Measurements from ENCODE around the gene RNF152.
"Not testable (repeated sequence)": the region's sequence is repeated elsewhere in the genome, so short reads cannot be mapped to it uniquely, and the experiment has no call there.

RNF152 gene

DNA sequence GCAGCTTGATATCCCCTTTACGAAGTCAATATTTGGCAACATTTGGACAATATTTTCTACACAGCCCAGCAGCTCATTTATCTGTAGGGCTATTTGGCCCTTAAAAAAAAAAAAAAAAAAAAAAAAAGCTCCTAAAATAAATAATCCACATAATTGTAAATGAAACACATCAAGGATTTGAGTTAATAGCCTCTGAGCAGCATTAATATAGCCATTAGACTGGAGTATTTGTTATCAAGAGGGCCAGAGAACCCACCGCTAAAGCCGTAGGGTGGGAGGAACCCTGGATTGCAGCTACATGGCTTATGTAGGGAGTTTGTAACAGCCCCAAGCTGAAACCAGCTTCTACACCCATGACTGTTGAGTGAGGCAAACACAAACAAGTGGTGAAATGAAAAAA lies 84.5 kb downstream of the RNF152 start:
- no peak for DNase-seq

DNA sequence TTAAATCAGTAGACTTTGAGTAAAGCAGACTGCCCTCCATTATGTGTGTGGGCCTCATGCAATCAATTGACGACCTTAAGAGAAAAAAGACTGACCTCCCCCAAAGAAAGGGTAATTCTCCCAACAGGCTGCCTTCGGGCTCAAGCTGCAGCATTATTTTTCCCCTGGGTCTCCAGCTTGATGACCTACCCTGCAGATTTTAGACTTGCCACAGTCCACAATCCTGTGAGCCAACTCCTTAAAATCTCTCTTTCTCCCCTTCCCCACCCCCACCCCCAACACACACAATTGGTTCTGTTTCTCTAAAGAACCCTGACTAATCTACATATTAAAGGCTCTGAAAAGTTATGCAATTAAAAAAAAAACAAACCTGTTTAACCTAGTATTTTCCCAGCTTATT lies 89.4 kb downstream of the RNF152 start:
- DNase-seq: no peak

DNA sequence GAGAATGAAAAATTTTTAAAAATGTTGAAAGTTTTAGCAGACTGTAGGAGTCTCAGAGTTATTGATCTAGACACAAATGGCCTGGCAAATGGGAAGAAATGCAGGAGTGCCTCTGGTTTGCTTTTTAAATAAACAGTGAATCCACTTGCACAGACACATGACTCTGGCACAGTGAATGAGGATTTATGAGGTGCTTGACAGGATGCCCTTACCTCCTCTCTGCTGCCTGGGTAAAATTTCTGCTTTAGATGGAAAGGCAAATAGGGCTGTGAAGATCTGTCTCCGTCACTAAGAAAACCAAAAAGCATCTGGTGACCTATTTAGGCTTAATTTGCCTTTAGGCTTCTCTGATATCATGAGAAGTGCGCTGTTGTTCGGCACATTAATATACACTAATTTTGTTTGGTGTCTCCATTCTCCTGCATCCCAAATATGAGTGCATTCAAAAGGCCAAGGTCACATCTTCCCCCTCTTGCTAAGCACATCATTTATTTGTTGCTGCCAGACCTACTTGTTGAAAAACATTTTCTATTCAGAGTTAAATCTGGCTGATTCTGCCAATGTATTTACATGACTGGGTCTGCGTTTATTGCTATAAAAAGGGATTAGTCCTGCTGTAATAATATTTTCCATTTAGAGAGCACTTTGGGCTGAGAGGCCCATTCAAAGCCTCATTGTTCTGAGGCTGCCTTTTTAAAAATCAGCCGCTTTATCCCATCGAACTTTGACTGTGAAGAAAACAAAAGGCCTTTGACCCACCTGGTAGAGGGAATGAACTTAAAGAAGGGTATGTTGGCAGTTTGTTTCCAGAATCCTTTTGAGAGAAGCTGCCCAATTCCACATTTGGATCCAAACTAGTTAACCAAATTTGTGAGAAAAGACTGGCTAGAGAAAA lies 94.9 kb downstream of the RNF152 start:
- no peak for DNase-seq

DNA sequence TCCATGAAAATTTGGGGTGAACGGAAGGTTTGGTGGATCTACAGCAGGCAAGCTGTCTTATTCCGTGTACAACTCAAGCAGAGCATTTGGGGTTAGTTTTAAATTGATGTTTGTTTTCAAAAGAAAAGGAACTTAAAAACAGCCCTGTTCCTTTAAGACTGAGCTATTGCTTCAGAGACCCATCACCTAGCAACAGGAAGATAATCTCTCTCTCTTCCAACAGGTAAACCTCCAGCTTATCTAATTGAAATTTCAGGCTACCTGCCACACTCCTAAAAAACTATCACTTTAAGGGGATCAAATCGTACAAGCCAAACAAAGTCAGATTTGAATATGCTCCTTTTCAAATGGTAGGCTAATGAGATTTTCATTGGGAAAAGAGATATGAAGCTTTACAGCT lies 101.8 kb downstream of the RNF152 start:
- DNase-seq: no peak

DNA sequence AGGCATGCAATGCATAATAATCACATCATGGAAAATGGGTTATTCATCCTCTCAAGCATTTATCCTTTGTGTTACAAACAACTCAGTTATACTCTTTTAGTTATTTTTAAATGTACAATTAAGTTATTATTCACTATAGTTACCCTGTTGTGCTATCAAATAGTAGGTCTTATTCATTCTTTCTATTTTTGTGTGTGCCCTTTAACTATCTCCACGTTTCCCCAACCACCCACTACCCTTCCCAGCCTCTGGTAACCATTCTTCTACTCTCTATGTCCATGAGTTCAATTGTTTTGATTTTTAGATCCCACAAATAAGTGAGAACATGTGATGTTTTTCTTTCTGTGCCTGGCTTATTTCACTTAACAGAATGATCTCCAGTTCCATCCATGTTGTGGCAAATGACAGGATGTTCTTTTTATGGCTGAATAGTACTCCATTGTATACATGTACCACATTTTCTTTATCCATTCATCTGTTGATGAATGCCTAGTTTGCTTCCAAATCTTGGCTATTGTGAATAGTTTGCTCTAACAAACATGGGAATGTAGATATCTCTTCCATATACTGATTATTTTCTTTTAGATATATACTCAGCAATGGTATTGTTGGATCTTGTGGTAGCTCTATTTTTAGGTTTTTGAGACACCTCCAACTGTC lies 105.7 kb downstream of the RNF152 start:
- DNase-seq: not testable (repeated sequence)

DNA sequence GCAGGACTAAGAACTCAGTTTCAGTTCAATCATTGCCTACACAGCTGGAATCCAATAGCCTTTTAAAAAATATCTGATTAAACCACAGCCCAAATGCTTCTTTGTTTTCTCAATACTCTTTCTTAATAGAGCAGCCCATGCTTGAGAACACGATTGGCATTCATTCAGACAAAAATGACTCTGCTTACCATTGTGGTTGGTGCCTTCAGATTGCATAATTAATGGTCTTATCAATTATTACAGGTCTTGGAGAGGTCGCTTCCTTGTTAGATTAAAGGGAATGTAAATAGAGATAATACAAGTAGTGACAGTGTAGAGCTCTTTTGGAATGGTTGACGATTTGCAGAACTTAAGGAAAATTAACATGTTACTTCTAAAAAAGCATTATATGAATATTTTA lies 107.2 kb downstream of the RNF152 start:
- no peak for DNase-seq

DNA sequence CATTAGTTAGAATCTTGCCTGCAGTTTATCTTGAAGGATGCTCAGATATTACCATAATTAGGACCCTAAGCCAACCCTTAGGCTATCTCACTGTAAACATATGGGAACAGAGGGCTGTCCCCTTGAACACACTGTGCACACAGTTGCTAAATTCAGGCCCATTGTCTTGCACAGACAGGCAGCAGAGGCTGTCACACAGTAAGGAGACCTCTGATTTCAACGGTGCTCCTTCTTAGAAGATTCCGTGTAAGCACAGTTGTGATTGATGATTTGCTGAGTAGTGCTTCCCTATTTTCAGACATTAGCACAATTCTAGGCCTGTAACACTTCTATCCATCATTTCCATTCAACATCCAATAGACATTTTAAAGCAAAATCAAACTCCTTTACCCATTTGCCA lies 108.0 kb downstream of the RNF152 start:
- no peak for DNase-seq

DNA sequence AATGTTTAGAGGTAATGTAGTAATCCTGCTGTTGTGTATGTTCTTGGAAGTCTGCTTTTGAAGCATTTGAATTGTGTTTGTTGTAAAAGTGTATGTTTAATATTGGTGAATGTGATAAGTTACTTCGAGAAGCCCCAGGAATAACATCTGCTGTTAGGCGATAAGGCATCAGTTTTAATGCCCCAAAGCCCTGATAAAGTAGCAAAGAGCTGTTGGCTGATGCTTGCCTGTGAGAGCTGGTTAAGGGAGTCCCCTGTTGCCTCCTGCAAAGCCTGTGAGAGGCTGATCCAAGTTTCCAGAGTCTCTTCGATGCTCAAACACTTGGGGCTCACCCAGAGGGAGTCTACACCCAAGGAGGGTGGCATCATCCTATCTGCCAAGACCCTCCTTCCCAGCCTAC lies 110.3 kb downstream of the RNF152 start:
- no peak for DNase-seq

DNA sequence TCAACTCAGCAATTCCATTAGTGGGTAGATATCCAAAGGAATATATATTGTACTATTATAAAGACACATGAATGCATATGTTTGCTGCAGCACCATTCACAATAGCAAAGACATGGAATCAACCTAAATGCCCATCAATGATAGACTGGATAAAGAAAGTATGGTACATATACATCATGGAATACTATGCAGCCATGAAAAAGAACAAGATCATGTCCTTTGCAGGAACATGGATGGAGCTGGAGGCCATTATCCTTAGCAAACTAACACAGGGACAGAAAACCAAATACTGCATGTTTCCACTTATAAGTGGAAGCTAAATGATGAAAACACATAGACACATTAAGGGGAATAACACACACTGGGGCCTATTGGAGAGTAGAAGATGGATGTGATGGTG lies 116.6 kb downstream of the RNF152 start:
- DNase-seq: not testable (repeated sequence)

DNA sequence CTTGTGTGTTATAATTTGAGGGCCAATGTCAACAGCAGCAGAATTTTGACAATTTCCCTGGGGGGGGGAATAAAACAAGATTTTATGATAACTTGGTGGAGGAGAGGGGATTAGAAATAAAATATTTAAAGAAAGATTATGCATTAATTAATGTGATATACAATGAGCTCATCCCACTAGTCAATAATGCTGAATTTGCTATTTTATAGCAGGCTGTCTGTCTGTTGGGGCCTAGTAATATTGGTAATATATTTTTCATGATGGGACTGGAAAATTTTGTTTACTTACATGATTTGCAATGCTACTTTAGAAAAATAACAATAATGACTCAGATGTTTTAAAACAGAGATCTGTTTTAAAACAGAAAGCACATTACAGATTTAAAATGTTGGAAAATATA lies 118.0 kb downstream of the RNF152 start:
- DNase-seq: no peak

DNA sequence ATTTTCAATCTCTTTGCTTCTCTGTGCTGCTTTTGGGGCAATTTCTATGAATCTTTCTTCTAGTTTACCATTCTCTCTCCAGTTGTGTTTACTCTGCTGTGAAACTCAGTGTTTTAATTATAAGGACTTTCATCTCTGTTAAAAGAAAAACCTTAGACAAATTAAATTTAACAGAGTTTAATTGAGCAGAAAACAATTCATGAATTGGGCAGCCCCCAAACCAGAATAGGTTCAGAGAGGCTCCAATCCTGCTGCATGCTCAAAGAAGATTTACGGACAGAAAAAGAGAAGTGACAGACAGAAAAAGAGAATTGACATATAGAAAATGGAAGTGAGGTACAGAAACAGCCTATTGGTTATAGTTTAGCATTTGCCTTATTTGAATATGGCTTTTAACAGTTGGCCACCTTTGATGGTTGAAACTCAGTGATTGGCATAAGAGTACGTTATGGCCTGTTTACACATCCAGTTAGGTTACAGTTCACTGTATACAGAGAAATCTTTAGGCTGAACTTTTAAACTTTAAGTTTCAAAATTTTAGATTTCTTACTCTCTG lies 120.4 kb downstream of the RNF152 start:
- DNase-seq: no peak

DNA sequence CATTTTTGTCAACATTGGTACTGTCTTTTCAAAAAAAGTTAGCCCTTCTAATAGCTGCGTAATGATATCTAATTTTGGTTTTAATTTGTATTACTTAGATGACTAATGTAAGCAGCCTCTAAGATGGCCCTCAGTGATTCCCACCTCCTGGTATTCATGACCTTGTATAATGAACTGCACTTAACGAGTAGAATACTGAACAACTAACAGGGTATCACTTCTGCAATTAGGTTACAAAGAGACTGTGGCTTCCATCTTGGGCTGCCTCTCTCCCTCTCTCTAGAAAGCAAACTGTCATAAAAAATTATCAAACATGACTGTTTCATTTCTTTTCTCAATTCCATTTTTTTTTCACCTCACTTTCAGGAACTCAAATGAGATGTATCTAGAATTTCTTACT lies 120.9 kb downstream of the RNF152 start:
- DNase-seq: no peak

DNA sequence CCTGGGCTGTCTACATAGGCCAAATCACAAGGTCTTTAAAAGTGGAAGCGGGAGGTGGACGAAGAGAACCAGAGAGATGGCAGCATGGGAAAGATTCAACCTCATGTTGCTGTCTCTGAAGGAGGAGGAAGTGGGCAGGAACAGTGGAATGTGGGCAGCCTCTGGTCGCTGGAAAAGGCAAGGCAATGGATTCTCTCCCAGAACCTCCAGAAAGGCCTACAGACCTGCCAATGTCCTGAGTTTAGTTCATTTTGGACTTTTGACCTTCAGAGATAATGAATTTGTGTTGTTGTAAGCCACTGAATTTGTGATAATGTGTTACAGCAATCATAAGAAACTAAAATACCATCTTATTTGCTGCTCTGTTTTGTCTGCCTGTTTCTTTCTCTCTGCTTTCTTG lies 122.5 kb downstream of the RNF152 start:
- DNase-seq: no peak

DNA sequence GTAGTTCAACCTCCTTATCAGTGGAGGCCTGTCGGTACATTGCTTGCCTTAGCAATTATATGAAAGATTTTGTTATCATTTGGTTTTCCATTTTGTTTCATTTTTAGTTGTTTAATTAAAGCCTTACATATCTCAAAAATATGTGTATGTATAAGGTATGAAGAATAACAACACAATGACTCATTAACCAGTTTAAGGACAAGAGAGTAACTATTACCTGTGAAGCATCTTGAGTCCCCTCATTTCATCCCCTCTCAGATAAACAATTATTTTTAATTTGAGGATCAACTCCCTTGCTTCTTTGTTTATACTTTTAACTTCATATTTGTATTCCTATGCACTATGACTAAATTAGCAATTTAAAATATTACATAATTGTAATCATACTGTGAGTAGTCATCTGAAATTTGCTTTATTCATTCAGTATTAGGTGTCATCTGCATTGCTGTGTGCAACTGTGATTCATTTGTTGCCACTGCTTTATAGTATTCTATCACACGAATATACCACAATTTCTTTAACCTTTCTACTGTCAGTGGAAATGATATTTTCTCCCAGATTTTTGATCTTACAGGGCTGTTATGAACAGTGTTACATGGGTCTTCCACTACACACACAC lies 126.4 kb downstream of the RNF152 start:
- no peak for DNase-seq

DNA sequence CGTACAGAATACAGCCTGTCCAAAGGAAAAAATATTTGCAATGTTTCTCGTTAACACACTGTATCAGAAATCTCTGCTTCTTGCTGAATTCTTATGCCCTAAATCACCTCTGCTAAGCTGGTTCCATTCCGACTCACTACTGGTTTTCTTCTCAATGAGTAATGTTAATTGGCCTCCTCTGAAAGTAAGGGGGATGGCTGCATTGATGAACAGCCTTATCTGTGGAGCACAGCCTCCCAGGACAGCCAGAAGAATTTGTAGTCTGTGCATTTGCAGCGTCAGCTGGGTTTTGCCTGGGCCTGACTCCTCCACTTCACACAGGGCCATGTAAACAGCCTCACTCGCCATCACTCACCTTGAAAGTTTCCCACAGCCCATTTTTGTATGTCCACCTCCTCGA lies 127.7 kb downstream of the RNF152 start:
- no peak for DNase-seq

DNA sequence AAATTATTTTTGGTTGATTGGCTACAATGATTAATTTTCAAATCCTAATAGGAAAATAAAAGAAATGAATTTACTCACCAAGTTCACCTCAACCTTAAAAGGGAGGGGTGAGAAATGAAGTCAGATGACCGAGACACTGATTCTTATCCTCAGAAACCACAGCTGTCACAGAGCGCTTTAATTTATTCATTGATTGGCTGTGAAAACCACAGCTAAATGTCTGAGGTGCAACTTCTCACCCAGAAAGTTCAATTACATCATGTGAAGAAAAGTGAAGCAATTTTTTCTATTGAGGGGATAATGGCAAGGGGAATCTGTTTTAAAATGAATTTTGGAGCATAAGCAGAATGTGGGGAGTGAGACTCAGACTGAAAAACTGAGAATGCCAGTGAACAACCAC lies 128.4 kb downstream of the RNF152 start:
- DNase-seq: no peak

DNA sequence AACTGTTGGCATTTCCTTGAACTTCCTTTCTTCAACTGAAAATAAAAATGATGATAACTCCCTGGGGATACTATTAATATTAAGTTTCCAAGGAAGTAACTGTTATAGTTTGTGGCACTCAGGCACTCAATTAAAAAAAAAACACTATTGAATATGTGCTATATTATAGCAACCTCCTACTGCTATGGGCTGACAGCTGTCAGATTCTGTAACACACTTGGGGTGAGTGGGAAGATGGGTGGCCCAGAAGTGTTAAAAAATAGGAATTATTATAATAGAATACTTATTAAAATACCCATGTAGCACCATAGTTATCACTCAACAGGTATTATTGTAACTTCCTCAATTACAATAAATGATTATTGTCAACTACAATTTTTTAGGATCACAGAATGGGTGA lies 130.9 kb downstream of the RNF152 start:
- no peak for DNase-seq

Data from inflammatory macrophage (primary cell).